GM19035 (cell line): ENCODE results near the gene PHKB.
A peak's percentile ranks its signal among the peaks of the same experiment; 100 is the strongest.
"Not testable (repeated sequence)": the region's sequence is repeated elsewhere in the genome, so short reads cannot be mapped to it uniquely, and the experiment has no call there.

ENCODE experiments used
- ATAC-seq: cut with Tn5 transposase; IDR thresholded peaks from one replicate; pipeline ENCODE4 v1.9.1; 2021; ENCODE audit not compliant: unreplicated experiment

Gene PHKB

GRCh38 chr16:47460711-47461597, at the start of gene PHKB, which contains the start of gene ITFG1:
Gene PHKB (plus strand): TSS chr16:47461331. CDS start chr16:47461351, 20 bp downstream.
Gene ITFG1 (minus strand): TSS chr16:47461063. CDS start chr16:47461045, 18 bp downstream.
- peak; percentile 75 for ATAC-seq

- no peak for ATAC-seq
Observed at GRCh38 chr16:47413041-47413440, 48.1 kb upstream of the PHKB start.

- ATAC-seq = no peak
Observed at GRCh38 chr16:47416869-47417268, 44.3 kb upstream of the PHKB start.

GRCh38 chr16:47424846-47425245, 36.3 kb upstream of the PHKB start:
- ATAC-seq = no peak

- no peak for ATAC-seq
Observed at GRCh38 chr16:47426806-47427205, 34.3 kb upstream of the PHKB start.

- ATAC-seq = no peak
Observed at GRCh38 chr16:47431960-47432359, 29.2 kb upstream of the PHKB start.

GRCh38 chr16:47434274-47434673, 26.9 kb upstream of the PHKB start:
- not testable (repeated sequence) for ATAC-seq

- not testable (repeated sequence) for ATAC-seq
Observed at GRCh38 chr16:47440066-47440465, 21.1 kb upstream of the PHKB start.

- ATAC-seq = not testable (repeated sequence)
Observed at GRCh38 chr16:47442884-47443283, 18.2 kb upstream of the PHKB start.

GRCh38 chr16:47446431-47446830, 14.7 kb upstream of the PHKB start:
- ATAC-seq = no peak

GRCh38 chr16:47448830-47449575, 12.1 kb upstream of the PHKB start:
- ATAC-seq = no peak

- no peak for ATAC-seq
Observed at GRCh38 chr16:47449788-47450187, 11.3 kb upstream of the PHKB start.

- ATAC-seq = no peak
Observed at GRCh38 chr16:47458331-47458730, 2.8 kb upstream of the PHKB start.

- no peak for ATAC-seq
Observed at GRCh38 chr16:47459603-47460002, 1.5 kb upstream of the PHKB start.

- peak; percentile 4 for ATAC-seq
Observed at GRCh38 chr16:47460359-47460710, 796 bp upstream of the PHKB start.

GRCh38 chr16:47461598-47462266, 601 bp downstream of the PHKB start:
- peak; percentile 21 for ATAC-seq

GRCh38 chr16:47463771-47464624, 2.9 kb downstream of the PHKB start:
- ATAC-seq = no peak

GRCh38 chr16:47465919-47466630, 4.9 kb downstream of the PHKB start:
- no peak for ATAC-seq

- ATAC-seq = no peak
Observed at GRCh38 chr16:47467501-47467900, 6.4 kb downstream of the PHKB start.
